ENCODE data around the gene SCLY.
A peak's percentile ranks its signal among the peaks of the same experiment; 100 is the strongest.

SCLY gene

GRCh38 chr2:238126338-238126737, 65.5 kb downstream of the SCLY start:
- no peak for TF ChIP-seq CTCF (IDR thresholded peaks at IDR 0.05; ENCODE audit: insufficient read depth, low read length, missing control alignments)
- ChIA-PET CTCF (no interaction called here), POLR2A (no interaction called here)
- no peak for DNase-seq (ENCODE audit: low read depth, low spot score)
- no peak overlapping the region for H3K4me3 ChIP-seq (ENCODE audit: low read depth, low read length)

- DNase-seq (ENCODE audit: low read depth, low spot score), result no peak
- ChIA-PET CTCF (interaction anchor here (0.6 to 2.0 kb wide), 3 partner anchors 11 to 136 kb away, joined by 3 to 13 read pairs (median 3); partner anchors contain the start of gene KLHL30), POLR2A (interaction anchor here (0.8 kb wide), 1 partner anchor 37 kb away, joined by 3 read pairs; no protein-coding TSS in a partner anchor)
- H3K4me3 ChIP-seq (ENCODE audit: low read depth, low read length), result no peak overlapping the region
- no peak for TF ChIP-seq CTCF (IDR thresholded peaks at IDR 0.05; ENCODE audit: insufficient read depth, low read length, missing control alignments)
Observed at GRCh38 chr2:238126775-238127164, 66.0 kb downstream of the SCLY start.

- CTCF ChIA-PET, result interaction anchor here (0.6 to 2.0 kb wide), 3 partner anchors 10 to 135 kb away, joined by 3 to 13 read pairs (median 3); partner anchors contain the start of gene KLHL30
- peak; percentile 37 for TF ChIP-seq CTCF (IDR thresholded peaks at IDR 0.05; ENCODE audit: insufficient read depth, low read length, missing control alignments)
- H3K4me3 ChIP-seq (ENCODE audit: low read depth, low read length), result peak overlapping the region; percentile 38
- POLR2A ChIA-PET, result interaction anchor here (0.8 kb wide), 1 partner anchor 37 kb away, joined by 3 read pairs; no protein-coding TSS in a partner anchor
- DNase-seq (ENCODE audit: low read depth, low spot score), result no peak
Observed at GRCh38 chr2:238127165-238128060, 66.6 kb downstream of the SCLY start.

- POLR2A ChIA-PET, result no interaction called here
- CTCF ChIA-PET, result interaction anchor here (2.0 kb wide), 1 partner anchor 9 kb away, joined by 13 read pairs; the partner anchor contains the start of gene KLHL30
- TF ChIP-seq CTCF (IDR thresholded peaks at IDR 0.05; ENCODE audit: insufficient read depth, low read length, missing control alignments), result no peak
- no peak overlapping the region; the same call in 1 of the 2 replicates for H3K4me3 ChIP-seq (ENCODE audit: low read depth, low read length)
- DNase-seq (ENCODE audit: low read depth, low spot score), result no peak
Observed at GRCh38 chr2:238128061-238128440, 67.2 kb downstream of the SCLY start.

- no peak for DNase-seq (ENCODE audit: low read depth, low spot score)
- no peak overlapping the region for H3K4me3 ChIP-seq (ENCODE audit: low read depth, low read length)
- ChIA-PET POLR2A (no interaction called here), CTCF (interaction anchor here (2.0 kb wide), 1 partner anchor 9 kb away, joined by 13 read pairs; the partner anchor contains the start of gene KLHL30)
- no peak for TF ChIP-seq CTCF (IDR thresholded peaks at IDR 0.05; ENCODE audit: insufficient read depth, low read length, missing control alignments)
Observed at GRCh38 chr2:238128534-238129001, 67.8 kb downstream of the SCLY start.
